CD4-positive, alpha-beta T cell treated with Interleukin-17A for 4 hours (primary cell): ENCODE measurements around the gene OR52E2.
"Not testable (repeated sequence)": the region's sequence is repeated elsewhere in the genome, so short reads cannot be mapped to it uniquely, and the experiment has no call there.

Experiments
- DNase-seq: peaks from one replicate; pipeline ENCODE4 v3.0.0-alpha.2; 2020; ENCODE audit warnings: mixed read lengths

OR52E2 gene

DNA sequence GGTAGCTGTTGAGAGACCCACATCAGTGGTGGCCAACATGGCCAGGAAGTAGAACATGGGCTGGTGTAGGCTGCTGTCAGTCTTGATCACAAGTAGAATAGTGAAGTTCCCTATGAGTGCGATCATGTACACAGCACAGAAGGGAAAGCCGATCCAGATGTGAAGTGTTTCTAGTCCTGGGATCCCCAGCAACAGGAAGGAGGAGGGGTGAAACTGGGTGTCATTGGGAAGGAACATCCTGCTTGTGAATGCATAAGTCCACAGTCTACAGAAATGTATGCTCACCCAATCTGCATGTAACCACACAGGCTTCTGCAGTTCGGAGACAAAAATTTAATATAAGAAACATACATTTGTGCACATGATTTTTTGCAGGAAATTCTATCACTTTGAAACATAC, at the start of gene OR52E2:
Gene OR52E2, minus strand, starts transcription at position 237 of the 400 bp plus-strand sequence. Its CDS starts 0 bp downstream, at position 237.
- no peak for DNase-seq

GRCh38 chr11:5107285-5107684, 47.9 kb upstream of the OR52E2 start:
- DNase-seq: no peak

- no peak for DNase-seq
These were observed 43.6 kb upstream of the OR52E2 start for GRCh38 chr11:5103066-5103465.

GRCh38 chr11:5102246-5102645, 42.8 kb upstream of the OR52E2 start:
- DNase-seq: no peak

GRCh38 chr11:5096011-5096410, 36.6 kb upstream of the OR52E2 start:
- no peak for DNase-seq

- DNase-seq: no peak
These were observed 33.6 kb upstream of the OR52E2 start for GRCh38 chr11:5092821-5093585.

DNA sequence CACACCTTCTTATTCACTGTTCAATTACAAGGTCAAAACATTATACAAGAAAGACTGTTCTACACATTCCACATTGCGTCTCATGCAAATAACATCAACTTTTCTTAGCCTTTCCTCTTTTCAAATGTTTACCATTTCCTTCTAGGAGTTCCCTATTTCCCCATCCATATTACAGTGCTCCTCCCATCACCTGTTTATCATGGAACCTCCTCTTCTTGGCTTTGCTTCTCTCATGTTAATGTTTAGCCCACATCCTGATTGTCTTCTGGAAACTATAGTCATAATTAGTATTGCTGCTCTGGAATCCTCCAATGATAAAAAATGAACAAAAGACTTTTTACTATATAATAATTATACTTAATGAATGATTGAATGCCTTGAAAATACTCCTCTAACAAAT, 31.2 kb upstream of the OR52E2 start:
- no peak for DNase-seq

GRCh38 chr11:5088556-5088955, 29.1 kb upstream of the OR52E2 start:
- no peak for DNase-seq

GRCh38 chr11:5083602-5084001, 24.2 kb upstream of the OR52E2 start:
- DNase-seq: no peak

GRCh38 chr11:5081405-5081804, 22.0 kb upstream of the OR52E2 start:
- no peak for DNase-seq

DNA sequence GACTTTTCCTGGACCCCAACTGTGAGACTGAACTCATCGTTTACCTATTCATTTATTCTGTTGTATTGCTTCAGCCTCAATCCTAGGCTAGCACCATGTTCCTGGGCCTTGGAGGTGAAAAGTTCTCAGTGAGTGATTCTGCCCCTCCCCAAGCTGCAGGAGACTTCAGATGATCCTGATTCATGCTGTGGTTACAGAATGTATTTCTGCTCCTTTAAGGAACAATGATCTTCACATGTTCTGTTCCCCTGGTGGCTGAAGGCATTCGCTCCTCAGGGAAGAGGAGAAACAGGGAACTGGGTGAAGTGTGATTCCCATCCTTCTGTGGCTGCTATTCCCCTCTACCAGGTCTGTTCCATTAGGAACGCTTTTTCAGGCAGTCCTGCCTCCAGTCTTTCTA, 12.4 kb upstream of the OR52E2 start:
- no peak for DNase-seq

GRCh38 chr11:5069272-5069671, 9.8 kb upstream of the OR52E2 start, which contains the start of gene OR52E1:
Gene OR52E1, plus strand, starts transcription at chr11:5069572.
- no peak for DNase-seq

DNA sequence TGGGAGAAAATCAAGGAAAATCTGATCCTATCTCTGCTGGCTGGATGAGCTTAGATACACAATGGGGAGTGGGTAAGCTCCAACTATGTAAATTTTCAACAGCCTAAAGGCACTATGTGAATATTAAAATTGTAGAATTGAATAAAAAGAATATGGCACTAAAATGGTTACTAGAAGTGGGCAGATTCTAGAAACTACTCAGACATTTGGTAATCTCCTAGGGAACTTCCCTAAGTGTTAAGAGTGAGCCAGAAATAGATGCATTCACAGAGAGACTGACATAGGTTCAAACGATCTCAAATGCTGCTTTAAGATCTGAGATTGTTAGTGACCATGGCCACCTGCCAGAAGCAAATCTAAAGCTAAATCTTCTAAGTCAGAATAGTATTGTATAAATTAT, 5.6 kb upstream of the OR52E2 start:
- no peak for DNase-seq

GRCh38 chr11:5058679-5059078, 748 bp downstream of the OR52E2 start:
- DNase-seq: not testable (repeated sequence)

DNA sequence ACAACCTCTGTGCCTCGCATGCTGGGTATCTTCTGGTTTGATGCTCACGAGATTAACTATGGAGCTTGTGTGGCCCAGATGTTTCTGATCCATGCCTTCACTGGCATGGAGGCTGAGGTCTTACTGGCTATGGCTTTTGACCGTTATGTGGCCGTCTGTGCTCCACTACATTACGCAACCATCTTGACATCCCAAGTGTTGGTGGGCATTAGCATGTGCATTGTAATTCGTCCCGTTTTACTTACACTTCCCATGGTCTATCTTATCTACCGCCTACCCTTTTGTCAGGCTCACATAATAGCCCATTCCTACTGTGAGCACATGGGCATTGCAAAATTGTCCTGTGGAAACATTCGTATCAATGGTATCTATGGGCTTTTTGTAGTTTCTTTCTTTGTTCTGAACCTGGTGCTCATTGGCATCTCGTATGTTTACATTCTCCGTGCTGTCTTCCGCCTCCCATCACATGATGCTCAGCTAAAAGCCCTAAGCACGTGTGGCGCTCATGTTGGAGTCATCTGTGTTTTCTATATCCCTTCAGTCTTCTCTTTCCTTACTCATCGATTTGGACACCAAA, 12.6 kb downstream of the OR52E2 start:
- no peak for DNase-seq

GRCh38 chr11:5046226-5046625, 13.2 kb downstream of the OR52E2 start, which contains the start of gene OR52J3:
Gene OR52J3, plus strand, starts transcription at chr11:5046526. Its CDS starts 0 bp downstream, at chr11:5046526.
- DNase-seq: no peak

DNA sequence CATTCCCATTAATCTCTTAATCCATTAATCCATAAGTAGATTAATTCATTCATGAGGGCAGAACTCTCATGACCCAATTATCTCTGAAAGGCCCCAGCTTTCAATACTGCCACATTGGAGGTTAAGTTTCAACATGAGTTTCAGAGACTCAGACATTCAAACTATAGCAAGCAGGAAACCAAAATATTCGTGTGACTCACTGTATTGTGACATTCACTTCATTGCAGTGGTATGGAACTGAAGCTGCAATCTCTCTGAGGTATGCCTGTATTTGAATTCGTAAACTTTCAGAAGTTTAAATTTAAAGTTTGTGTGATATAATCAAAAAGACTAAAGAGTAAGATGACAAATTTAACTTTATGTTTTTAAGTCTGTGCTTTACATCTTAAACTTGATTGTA, 16.0 kb downstream of the OR52E2 start:
- DNase-seq: no peak

GRCh38 chr11:5042091-5042490, 17.3 kb downstream of the OR52E2 start:
- no peak for DNase-seq

- DNase-seq: no peak
These were observed 18.6 kb downstream of the OR52E2 start for GRCh38 chr11:5040876-5041275.

DNA sequence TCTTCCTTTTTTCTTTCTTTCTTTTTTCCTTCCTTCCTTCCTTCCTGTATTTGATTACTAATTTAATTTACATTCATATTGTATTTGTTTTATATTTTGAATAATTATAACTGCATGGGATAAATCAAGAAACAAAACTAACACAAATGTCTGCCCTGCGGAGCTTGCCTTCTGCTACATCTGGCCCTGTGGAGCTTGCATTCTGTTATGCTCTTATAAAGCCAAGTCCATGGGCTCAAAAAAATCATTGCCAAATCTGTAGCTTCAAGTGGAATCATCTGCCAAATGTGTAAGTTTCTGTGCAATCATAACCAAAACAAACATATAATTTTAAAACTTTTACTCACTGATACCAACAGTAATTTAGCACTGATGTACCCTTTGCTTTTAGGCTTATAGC, 21.1 kb downstream of the OR52E2 start:
- no peak for DNase-seq

- no peak for DNase-seq
These were observed 21.5 kb downstream of the OR52E2 start for GRCh38 chr11:5037926-5038325.

DNA sequence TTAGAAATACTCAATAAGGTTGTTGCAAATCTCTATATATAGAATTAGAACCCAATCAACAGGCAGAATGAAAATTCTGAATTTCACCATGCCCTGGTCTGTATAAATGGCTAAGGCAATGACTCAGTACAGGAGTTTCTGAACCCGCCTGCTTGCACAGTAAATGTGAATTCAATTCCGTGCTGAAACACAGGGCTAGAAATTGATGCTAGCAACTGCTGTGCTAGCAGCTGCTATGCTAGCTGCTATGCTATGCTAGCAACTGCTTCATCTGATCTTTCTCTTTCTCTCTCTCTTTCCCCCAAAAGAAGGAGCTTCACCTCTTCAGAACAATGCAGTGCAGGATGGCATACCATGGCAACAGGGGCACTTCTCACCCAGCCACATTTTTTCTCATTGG, 22.8 kb downstream of the OR52E2 start:
- DNase-seq: no peak

DNA sequence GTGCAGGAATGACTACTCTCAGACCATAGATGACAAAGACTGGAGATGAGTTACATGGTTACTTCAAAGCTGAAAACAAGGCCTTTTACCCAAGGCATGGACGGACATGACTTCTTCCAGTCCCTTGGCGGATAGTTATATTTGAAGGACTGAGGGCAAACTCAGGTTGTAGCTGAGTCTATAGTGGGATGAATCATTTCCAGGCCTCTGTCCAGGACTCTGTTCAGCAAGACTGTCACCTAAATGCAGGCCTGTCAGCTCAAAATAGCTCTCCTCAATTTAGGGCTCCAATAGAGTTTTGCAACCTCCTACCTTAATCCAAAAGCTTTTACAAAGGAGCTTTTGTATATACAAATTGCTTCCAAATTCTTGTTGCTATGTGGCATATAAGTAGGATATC, 37.4 kb downstream of the OR52E2 start:
- DNase-seq: no peak

DNA sequence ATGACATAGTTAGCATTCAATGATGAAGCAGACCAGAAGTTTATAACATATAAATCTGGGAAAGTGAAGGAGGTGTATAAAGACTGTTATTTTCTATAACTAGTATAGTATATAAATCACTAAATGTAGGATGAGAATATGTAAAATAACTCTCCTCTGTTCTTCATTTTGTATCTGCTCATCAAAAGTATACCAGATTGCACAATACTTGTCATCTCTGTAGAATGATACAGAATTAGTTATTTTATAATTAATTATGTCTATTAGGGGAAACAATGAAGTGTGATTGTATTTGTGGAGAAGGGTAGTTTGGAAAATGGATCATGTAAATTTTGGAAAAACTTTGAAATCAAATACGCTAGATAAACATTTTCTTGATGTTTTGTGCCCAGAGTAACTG, 46.4 kb downstream of the OR52E2 start:
- DNase-seq: no peak

GRCh38 chr11:5011254-5011653, 48.2 kb downstream of the OR52E2 start:
- DNase-seq: no peak
